C4-2B (cell line): ENCODE data around the gene ETHE1.

ENCODE experiments used
- CTCF ChIP-seq: fragments of 450-650 bp; conservative IDR thresholded peaks from 2 replicates; pipeline ENCODE4 v1.5.1; 2017; ENCODE audit warnings: mild to moderate bottlenecking
- ZFX ChIP-seq: fragments of 450-650 bp; IDR thresholded peaks from 2 replicates; pipeline ENCODE4 v1.6.1; 2017

GRCh38 chr19:43460362-43461016 lies 66.5 kb downstream of the ETHE1 start:
- TF ChIP-seq CTCF, result no peak
- TF ChIP-seq ZFX, result no peak
